WTC11 (cell line): ENCODE results near the gene PCSK2. TPM values are rescaled to one million over a fixed set of nuclear protein-coding genes. Genes with fewer than 3 reads are reported as not detected.

Experiments
- ATAC-seq: fragments of 200-7000 bp; cut with Tn5 transposase; 2 replicates; pipeline ENCODE4 v1.10.0; 2021; ENCODE audit warnings: mild to moderate bottlenecking, moderate library complexity
- CTCF ChIA-PET: fragments of 300-600 bp; sonication (Branson Sonifier 250); formaldehyde crosslinking; loops from one replicate; lab custom pipeline; 2021; ENCODE audit warnings: antibody characterized with exemption; lab: Charles Lee
- POLR2A ChIA-PET: fragments of 350-600 bp; sonication (Branson Sonifier 250); formaldehyde crosslinking; loops from one replicate; lab custom pipeline; 2021; ENCODE audit warnings: antibody characterized with exemption; lab: Charles Lee
- DNase-seq: peaks from one replicate; pipeline ENCODE4 v3.0.0; 2021; ENCODE audit warnings: low spot score
- H3K27ac Mint-ChIP-seq: 2 replicates; pipeline ENCODE4 v1.8.0; 2021; ENCODE audit warnings: mixed read lengths
- H3K27me3 Mint-ChIP-seq: 2 replicates; pipeline ENCODE4 v1.8.0; 2021; ENCODE audit warnings: low read depth, mild to moderate bottlenecking, moderate library complexity, mixed read lengths
- H3K36me3 Mint-ChIP-seq: 2 replicates; pipeline ENCODE4 v1.8.0; 2021; ENCODE audit warnings: mixed read lengths
- H3K4me1 Mint-ChIP-seq: 2 replicates; pipeline ENCODE4 v1.8.0; 2022; ENCODE audit warnings: mixed read lengths
- H3K4me3 Mint-ChIP-seq: 2 replicates; pipeline ENCODE4 v1.8.0; 2021; ENCODE audit warnings: mild to moderate bottlenecking, moderate library complexity, mixed read lengths
- H3K9me3 Mint-ChIP-seq: 2 replicates; pipeline ENCODE4 v1.8.0; 2021; ENCODE audit warnings: mixed read lengths
- FOXP1 ChIP-seq: sonication (generic); formaldehyde crosslinking; IDR thresholded peaks from 2 replicates; pipeline ENCODE4 v1.8.0; 2022; ENCODE audit warnings: missing genetic modification reagents, mild to moderate bottlenecking, moderate library complexity, borderline replicate concordance
- MXD4 ChIP-seq: fragments of 250-450 bp; sonication (Bioruptor Pico); IDR thresholded peaks from 2 replicates; pipeline ENCODE4 v1.8.0; 2021; ENCODE audit warnings: mild to moderate bottlenecking, moderate library complexity, borderline replicate concordance
- NFE2L1 ChIP-seq: sonication (generic); formaldehyde crosslinking; IDR thresholded peaks from 2 replicates; pipeline ENCODE4 v1.8.1; 2023; ENCODE audit warnings: missing genetic modification reagents
- NFYB ChIP-seq: sonication (generic); formaldehyde crosslinking; conservative IDR thresholded peaks from 2 replicates; pipeline ENCODE4 v1.8.0; 2022; ENCODE audit warnings: low read depth, missing genetic modification reagents
- PRDM15 ChIP-seq: sonication (generic); formaldehyde crosslinking; IDR thresholded peaks from 2 replicates; pipeline ENCODE4 v1.8.0; 2022; ENCODE audit warnings: missing genetic modification reagents
- STAT6 ChIP-seq: sonication (generic); formaldehyde crosslinking; conservative IDR thresholded peaks from 2 replicates; pipeline ENCODE4 v1.8.1; 2023; ENCODE audit warnings: mild to moderate bottlenecking, low read depth, missing genetic modification reagents, moderate library complexity
- TEAD4 ChIP-seq: sonication (generic); formaldehyde crosslinking; IDR thresholded peaks from 2 replicates; pipeline ENCODE4 v1.8.0; 2022; ENCODE audit warnings: mild to moderate bottlenecking, missing genetic modification reagents
- USF1 ChIP-seq: sonication (generic); formaldehyde crosslinking; IDR thresholded peaks from 2 replicates; pipeline ENCODE4 v1.8.0; 2022; ENCODE audit warnings: mild to moderate bottlenecking, missing genetic modification reagents
- ZBTB43 ChIP-seq: sonication (generic); formaldehyde crosslinking; IDR thresholded peaks from 2 replicates; pipeline ENCODE4 v1.8.1; 2023; ENCODE audit warnings: mild to moderate bottlenecking, missing genetic modification reagents
- total RNA-seq: library from RNA; stranded (reverse); gene quantifications from 3 replicates; pipeline ENCODE4 v1.2.3, GENCODE V29; 2021
- TF ChIP-seq, protein P1 (sequence below): sonication (generic); formaldehyde crosslinking; IDR thresholded peaks from 2 replicates; pipeline ENCODE4 v1.8.1; 2023; ENCODE audit warnings: mild to moderate bottlenecking, missing genetic modification reagents, moderate library complexity

The PCSK2 gene
- total RNA-seq, 1 experiment from 2014 or later, result 0.74 TPM

DNA sequence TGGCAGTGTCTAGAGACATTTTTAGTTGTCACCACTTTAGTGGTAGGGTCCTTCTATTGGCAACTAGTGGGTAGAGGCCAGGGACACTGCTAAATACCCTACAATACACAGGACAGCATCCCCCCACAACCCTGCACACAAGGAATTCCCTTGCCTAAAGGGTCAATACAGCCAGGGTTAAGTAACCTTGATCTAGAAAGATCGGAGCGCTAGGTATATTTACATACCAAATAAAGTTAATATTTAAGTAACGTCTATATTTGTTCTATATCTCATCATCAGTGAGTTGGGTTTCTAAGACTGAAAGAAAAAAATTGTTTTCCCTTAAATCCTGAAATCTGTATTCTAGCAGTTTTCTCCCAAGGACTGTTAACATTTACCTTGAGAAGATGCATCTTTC lies 288.2 kb downstream of the PCSK2 start:
- CTCF ChIA-PET, result interaction anchor here (1.2 kb wide), 1 partner anchor 167 kb away, joined by 3 read pairs; the partner anchor contains the start of gene RRBP1
- Mint-ChIP-seq H3K9me3 (peaks cover 8% of the 10 kb centered on the region), H3K36me3 (no peaks in the 10 kb centered on the region), H3K27me3 (no peaks in the 10 kb centered on the region), H3K27ac (no peak overlapping the region), H3K4me3 (no peak overlapping the region), H3K4me1 (peaks cover 3% of the 10 kb centered on the region; the same call in 1 of the 2 replicates)
- no peak for DNase-seq
- TF ChIP-seq MXD4, result no peak
- no peak for TF ChIP-seq ZBTB43 (CRISPR knock-in tag)
- TF ChIP-seq NFE2L1 (CRISPR knock-in tag), result no peak
- POLR2A ChIA-PET, result no interaction called here
- ATAC-seq, result no peak

- H3K36me3 Mint-ChIP-seq, result no peaks in the 10 kb centered on the region
- no peak overlapping the region for H3K4me3 Mint-ChIP-seq
- ChIA-PET POLR2A (no interaction called here), CTCF (interaction anchor here (2.5 kb wide), 1 partner anchor 14 kb away, joined by 8 read pairs; no protein-coding TSS in a partner anchor)
- peaks cover 5% of the 10 kb centered on the region for H3K4me1 Mint-ChIP-seq
- H3K9me3 Mint-ChIP-seq, result peaks cover 8% of the 10 kb centered on the region
- H3K27me3 Mint-ChIP-seq, result no peaks in the 10 kb centered on the region
- DNase-seq (peak; percentile 53), ATAC-seq (peak; percentile 49; the same call in 1 of the 2 replicates)
- H3K27ac Mint-ChIP-seq, result no peak overlapping the region
- TF ChIP-seq FOXP1 (CRISPR knock-in tag) (no peak), STAT6 (CRISPR knock-in tag) (no peak), USF1 (peak; percentile 83), NFYB (CRISPR knock-in tag) (peak; percentile 29; the same call in 1 of the 2 replicates)
- TF ChIP-seq, protein P1, sequence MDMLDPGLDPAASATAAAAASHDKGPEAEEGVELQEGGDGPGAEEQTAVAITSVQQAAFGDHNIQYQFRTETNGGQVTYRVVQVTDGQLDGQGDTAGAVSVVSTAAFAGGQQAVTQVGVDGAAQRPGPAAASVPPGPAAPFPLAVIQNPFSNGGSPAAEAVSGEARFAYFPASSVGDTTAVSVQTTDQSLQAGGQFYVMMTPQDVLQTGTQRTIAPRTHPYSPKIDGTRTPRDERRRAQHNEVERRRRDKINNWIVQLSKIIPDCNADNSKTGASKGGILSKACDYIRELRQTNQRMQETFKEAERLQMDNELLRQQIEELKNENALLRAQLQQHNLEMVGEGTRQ, result peak; percentile 89
Measured at GRCh38 chr20:17518339-17519052, 291.7 kb downstream of the PCSK2 start.

DNA sequence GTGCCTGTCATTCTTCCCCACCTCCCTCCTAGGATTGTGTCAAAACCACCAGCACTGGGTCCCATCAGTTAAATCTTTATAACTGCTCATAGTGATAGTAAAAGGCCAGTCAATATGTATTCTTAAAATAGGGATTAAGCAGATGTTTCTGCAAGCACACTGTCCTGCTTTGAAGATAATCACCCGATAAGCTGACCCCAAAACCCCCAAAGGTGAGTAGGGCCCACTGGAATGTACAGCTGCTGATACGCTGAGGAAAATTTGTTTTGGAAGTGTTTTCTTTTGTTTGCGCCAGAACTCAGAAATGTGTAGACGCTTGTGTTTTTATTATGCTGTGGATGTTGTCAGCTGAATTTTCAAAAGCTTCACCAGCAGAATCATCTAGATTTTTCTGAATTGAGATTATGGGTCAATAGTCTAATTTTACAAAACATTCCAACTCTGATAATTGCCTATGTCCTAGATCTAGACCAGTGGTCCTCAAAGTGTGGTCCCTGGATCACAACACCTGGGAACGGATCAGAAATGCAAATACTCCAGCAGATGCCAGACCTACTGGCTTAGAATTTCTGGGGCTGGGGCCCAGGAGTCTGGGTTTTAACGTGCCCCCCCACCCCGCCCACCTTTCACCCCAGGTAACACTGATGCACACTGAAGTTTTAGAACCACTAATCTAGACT lies 292.9 kb downstream of the PCSK2 start:
- H3K4me1 Mint-ChIP-seq, result peaks cover 5% of the 10 kb centered on the region
- no peak for DNase-seq
- no peak overlapping the region for H3K27ac Mint-ChIP-seq
- no peak for ATAC-seq
- H3K4me3 Mint-ChIP-seq, result no peak overlapping the region
- H3K36me3 Mint-ChIP-seq, result no peaks in the 10 kb centered on the region
- peaks cover 8% of the 10 kb centered on the region for H3K9me3 Mint-ChIP-seq
- H3K27me3 Mint-ChIP-seq, result no peaks in the 10 kb centered on the region
- CTCF ChIA-PET, result interaction anchor here (2.5 kb wide), 1 partner anchor 15 kb away, joined by 8 read pairs; no protein-coding TSS in a partner anchor
- POLR2A ChIA-PET, result interaction anchor here (1.1 kb wide), 1 partner anchor 21 kb away, joined by 3 read pairs; no protein-coding TSS in a partner anchor
- TF ChIP-seq TEAD4 (CRISPR knock-in tag) (no peak), PRDM15 (peak; percentile 42; the same call in 1 of the 2 replicates)
